Measurements from ENCODE around the gene CAMTA1.

The CAMTA1 gene

DNA sequence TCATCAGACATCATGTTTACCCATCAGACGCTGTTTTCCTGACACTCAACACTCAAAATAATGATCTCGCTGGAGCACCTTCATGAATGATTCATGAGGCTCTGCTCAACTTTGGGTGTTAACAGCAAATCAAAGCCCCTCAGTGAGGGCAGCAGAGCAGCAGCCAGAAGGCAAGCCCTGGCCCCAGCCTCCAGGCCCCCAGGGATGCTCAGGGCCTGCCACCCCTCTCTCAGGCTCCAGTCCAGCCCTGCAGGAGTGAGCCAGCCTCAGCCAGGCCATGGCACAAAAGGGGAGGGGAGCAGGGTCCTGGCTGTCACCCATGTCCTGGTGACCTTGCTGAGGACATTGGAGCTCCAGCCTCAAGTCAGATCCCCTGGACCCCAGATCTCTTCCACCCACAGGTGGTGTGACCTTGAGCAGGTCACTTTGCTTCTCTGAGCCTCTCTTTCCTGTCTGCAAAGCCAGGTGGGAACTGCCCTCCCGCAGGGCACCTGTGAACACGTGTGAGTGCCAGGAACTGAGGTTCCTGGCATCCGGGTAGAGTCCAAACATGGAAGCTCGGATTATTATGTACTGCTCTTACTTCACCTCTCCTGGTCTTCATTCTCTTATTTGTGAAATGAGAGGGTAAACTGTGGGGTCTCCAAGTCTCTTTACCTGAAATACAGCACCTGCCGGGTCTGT, 824.2 kb downstream of the CAMTA1 start:
- Mint-ChIP-seq H3K4me1 (no peaks in the 10 kb centered on the region), H3K27me3 (peaks cover 80% of the 10 kb centered on the region), H3K9me3 (peaks cover 11% of the 10 kb centered on the region), H3K36me3 (no peaks in the 10 kb centered on the region), H3K4me3 (no peak overlapping the region), H3K27ac (no peak overlapping the region)
- ATAC-seq, result no peak

DNA sequence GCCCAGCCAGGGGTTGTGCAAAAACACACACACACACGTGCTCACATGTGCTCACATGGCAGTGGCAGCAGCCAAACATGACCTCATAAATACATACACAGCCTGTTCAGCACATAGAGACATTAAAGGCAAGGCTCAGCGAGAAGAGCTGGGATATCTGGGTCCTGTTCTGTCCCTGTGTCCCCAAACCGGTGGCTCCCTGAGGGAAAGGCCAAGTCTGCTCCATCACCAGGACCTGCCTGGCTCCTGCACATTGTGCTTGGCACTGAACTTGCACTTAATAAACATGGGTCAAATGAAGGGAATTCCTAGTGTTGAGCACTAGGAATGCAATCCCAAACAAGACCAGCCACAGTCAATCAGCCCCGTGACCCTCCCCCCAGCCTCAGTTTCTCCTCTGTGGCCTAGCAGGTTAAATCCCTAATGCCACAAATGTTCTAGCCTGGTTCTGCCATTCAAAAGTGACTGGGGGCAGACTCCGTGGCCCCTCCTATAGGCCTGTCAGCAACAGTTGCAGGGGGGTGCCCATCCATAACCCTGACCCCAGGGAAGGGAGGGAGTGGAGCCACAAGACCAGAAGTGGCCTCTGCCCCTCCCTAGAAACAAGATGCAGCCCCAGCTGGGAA, 825.0 kb downstream of the CAMTA1 start:
- Mint-ChIP-seq H3K27ac (no peak overlapping the region), H3K4me3 (no peak overlapping the region), H3K9me3 (peaks cover 11% of the 10 kb centered on the region), H3K4me1 (no peaks in the 10 kb centered on the region), H3K27me3 (peaks cover 87% of the 10 kb centered on the region), H3K36me3 (no peaks in the 10 kb centered on the region)
- no peak for ATAC-seq

- no peak overlapping the region for H3K4me3 Mint-ChIP-seq
- peaks cover 11% of the 10 kb centered on the region for H3K9me3 Mint-ChIP-seq
- H3K27ac Mint-ChIP-seq, result no peak overlapping the region
- no peaks in the 10 kb centered on the region for H3K4me1 Mint-ChIP-seq
- ATAC-seq, result no peak
- peaks cover 80% of the 10 kb centered on the region for H3K27me3 Mint-ChIP-seq
- H3K36me3 Mint-ChIP-seq, result no peaks in the 10 kb centered on the region
These were observed 825.7 kb downstream of the CAMTA1 start for GRCh38 chr1:7610936-7611335.

DNA sequence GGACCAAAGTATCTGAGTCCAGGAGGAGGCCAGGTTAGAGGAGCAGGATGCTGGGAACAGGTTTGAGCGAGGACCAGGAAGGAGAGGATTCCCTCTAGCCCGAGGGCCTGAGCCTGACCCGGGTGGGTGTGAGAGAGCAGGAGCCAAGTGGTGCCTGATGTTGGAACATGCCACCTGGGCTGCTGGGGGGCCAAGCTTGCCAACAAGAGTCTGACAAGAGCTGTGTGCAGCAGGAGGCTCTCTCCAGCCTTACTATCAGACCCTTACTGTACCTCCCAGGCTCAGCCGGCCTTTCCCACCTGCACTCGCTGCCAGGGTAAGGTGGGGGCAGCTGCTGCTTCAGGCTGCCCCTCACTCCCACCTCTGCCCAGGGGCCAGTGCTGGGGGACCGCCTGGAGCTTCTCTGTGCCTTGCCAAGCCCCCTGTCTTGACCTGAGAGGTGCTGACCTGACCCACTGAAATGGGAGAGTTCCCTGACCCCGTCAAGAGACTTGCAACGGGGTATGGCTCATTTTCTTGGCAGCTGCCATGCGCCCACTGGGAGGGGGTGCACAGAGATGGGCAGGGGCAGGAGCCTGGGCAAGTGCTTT, 826.3 kb downstream of the CAMTA1 start:
- Mint-ChIP-seq H3K9me3 (peaks cover 11% of the 10 kb centered on the region), H3K27ac (no peak overlapping the region), H3K4me1 (no peaks in the 10 kb centered on the region), H3K4me3 (no peak overlapping the region), H3K36me3 (no peaks in the 10 kb centered on the region), H3K27me3 (peaks cover 74% of the 10 kb centered on the region)
- no peak for ATAC-seq

- Mint-ChIP-seq H3K27ac (no peak overlapping the region), H3K4me3 (no peak overlapping the region), H3K36me3 (no peaks in the 10 kb centered on the region), H3K4me1 (no peaks in the 10 kb centered on the region), H3K27me3 (peaks cover 57% of the 10 kb centered on the region), H3K9me3 (no peaks in the 10 kb centered on the region)
- no peak for ATAC-seq
These were observed 828.0 kb downstream of the CAMTA1 start for GRCh38 chr1:7613106-7613850.

GRCh38 chr1:7613851-7614205, 828.6 kb downstream of the CAMTA1 start:
- Mint-ChIP-seq H3K9me3 (no peaks in the 10 kb centered on the region), H3K27me3 (peaks cover 52% of the 10 kb centered on the region), H3K36me3 (no peaks in the 10 kb centered on the region), H3K4me3 (no peak overlapping the region), H3K4me1 (no peaks in the 10 kb centered on the region), H3K27ac (no peak overlapping the region)
- ATAC-seq, result no peak

- no peaks in the 10 kb centered on the region for H3K4me1 Mint-ChIP-seq
- H3K9me3 Mint-ChIP-seq, result no peaks in the 10 kb centered on the region
- no peaks in the 10 kb centered on the region for H3K36me3 Mint-ChIP-seq
- H3K4me3 Mint-ChIP-seq, result no peak overlapping the region
- H3K27me3 Mint-ChIP-seq, result peaks cover 48% of the 10 kb centered on the region
- no peak overlapping the region for H3K27ac Mint-ChIP-seq
- no peak for ATAC-seq
These were observed 829.4 kb downstream of the CAMTA1 start for GRCh38 chr1:7614576-7615074.

- no peak overlapping the region for H3K4me3 Mint-ChIP-seq
- no peak overlapping the region for H3K27ac Mint-ChIP-seq
- H3K36me3 Mint-ChIP-seq, result no peaks in the 10 kb centered on the region
- no peak for ATAC-seq
- H3K9me3 Mint-ChIP-seq, result no peaks in the 10 kb centered on the region
- peaks cover 46% of the 10 kb centered on the region for H3K27me3 Mint-ChIP-seq
- H3K4me1 Mint-ChIP-seq, result no peaks in the 10 kb centered on the region
These were observed 829.9 kb downstream of the CAMTA1 start for GRCh38 chr1:7615138-7615537.

- Mint-ChIP-seq H3K27ac (no peak overlapping the region), H3K27me3 (peaks cover 47% of the 10 kb centered on the region)
These were observed 831.0 kb downstream of the CAMTA1 start for GRCh38 chr1:7616076-7616832.

GRCh38 chr1:7616953-7617352, 831.7 kb downstream of the CAMTA1 start:
- ATAC-seq, result no peak
- no peaks in the 10 kb centered on the region for H3K9me3 Mint-ChIP-seq
- H3K4me3 Mint-ChIP-seq, result no peak overlapping the region
- H3K36me3 Mint-ChIP-seq, result no peaks in the 10 kb centered on the region
- H3K4me1 Mint-ChIP-seq, result no peaks in the 10 kb centered on the region
- peaks cover 45% of the 10 kb centered on the region for H3K27me3 Mint-ChIP-seq
- H3K27ac Mint-ChIP-seq, result no peak overlapping the region

More at GRCh38 chr1:7616076-7616832, 831.0 kb downstream of the CAMTA1 start:
- H3K4me1 Mint-ChIP-seq, result no peaks in the 10 kb centered on the region
- no peaks in the 10 kb centered on the region for H3K36me3 Mint-ChIP-seq
- H3K9me3 Mint-ChIP-seq, result no peaks in the 10 kb centered on the region
- no peak overlapping the region for H3K4me3 Mint-ChIP-seq
- ATAC-seq, result no peak

DNA sequence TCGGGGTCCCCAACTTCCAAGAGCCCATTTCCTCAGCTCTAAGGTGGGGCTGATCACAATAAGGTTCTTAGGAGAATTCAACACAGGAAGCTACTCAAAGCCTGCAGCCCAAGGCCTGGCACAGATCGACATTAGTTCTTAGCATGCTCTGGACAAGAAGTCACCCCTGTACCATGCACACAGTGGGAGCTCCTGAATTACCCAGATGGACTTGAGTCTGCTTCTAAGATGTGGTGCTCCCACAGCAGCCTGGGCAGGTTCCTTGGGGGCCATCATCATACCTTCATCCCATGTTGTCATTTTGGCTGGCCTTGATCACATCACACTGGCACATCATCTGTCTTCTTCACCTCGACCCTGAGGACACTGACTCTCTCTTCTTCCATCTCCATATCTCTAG, 832.6 kb downstream of the CAMTA1 start:
- Mint-ChIP-seq H3K27ac (no peak overlapping the region), H3K4me3 (no peak overlapping the region), H3K36me3 (no peaks in the 10 kb centered on the region), H3K27me3 (peaks cover 42% of the 10 kb centered on the region), H3K4me1 (no peaks in the 10 kb centered on the region), H3K9me3 (no peaks in the 10 kb centered on the region)
- no peak for ATAC-seq

DNA sequence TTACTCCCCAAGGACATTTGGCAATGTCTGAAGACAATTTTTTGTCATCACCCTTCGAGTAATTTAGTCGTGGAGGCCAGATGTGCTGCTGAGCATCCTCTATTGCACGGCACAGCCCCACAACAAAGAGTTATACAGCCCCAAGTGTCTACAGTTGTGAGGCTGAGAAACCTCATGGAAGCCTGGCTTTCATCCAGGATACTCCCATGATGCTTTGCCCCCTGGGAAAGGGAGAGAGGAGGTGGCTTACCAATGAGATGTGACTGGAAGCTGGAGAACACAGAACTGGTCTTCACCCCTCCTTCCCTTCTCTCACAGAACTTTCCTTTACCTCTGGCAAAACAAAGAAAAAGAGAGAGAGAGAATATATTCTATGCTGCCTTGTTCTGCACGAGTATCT, 834.9 kb downstream of the CAMTA1 start:
- no peaks in the 10 kb centered on the region for H3K4me1 Mint-ChIP-seq
- no peak overlapping the region for H3K27ac Mint-ChIP-seq
- H3K4me3 Mint-ChIP-seq, result no peak overlapping the region
- H3K27me3 Mint-ChIP-seq, result peaks cover 38% of the 10 kb centered on the region
- no peaks in the 10 kb centered on the region for H3K36me3 Mint-ChIP-seq
- H3K9me3 Mint-ChIP-seq, result no peaks in the 10 kb centered on the region
- no peak for ATAC-seq

GRCh38 chr1:7621334-7622219, 836.3 kb downstream of the CAMTA1 start:
- H3K27me3 Mint-ChIP-seq, result peaks cover 41% of the 10 kb centered on the region
- no peaks in the 10 kb centered on the region for H3K4me1 Mint-ChIP-seq
- no peak overlapping the region for H3K4me3 Mint-ChIP-seq
- no peaks in the 10 kb centered on the region for H3K9me3 Mint-ChIP-seq
- H3K27ac Mint-ChIP-seq, result no peak overlapping the region
- no peak for ATAC-seq
- no peaks in the 10 kb centered on the region for H3K36me3 Mint-ChIP-seq

DNA sequence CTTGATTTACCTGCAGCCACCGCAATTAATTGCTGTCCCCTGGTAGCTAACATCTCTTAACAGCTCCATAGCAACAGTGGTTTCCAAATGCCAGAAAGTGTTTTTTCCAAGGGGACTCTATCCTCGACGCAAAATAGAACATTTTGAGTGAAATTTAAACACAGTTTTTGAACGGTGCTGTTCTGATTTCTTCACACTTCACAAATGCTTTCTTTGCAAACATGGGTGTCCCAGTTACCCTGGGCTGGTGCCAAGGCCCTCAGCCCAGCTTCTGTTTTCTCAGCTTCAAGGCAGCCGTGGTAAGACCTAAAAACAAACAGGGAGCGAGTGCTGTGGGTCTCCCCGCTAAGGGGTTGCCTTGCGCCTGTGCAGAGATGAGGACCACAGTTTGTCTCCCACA, 838.6 kb downstream of the CAMTA1 start:
- Mint-ChIP-seq H3K27ac (no peak overlapping the region), H3K36me3 (no peaks in the 10 kb centered on the region), H3K27me3 (peaks cover 41% of the 10 kb centered on the region), H3K4me1 (no peaks in the 10 kb centered on the region), H3K9me3 (no peaks in the 10 kb centered on the region), H3K4me3 (no peak overlapping the region)
- no peak for ATAC-seq
